Activated CD4-positive, CD25-positive, alpha-beta regulatory T cell treated with anti-CD3 and anti-CD28 coated beads, Interleukin-2, amount 50 U/mL, for 16 hours (primary cell): ENCODE measurements around the gene DYNC2LI1.

Experiments
- DNase-seq: peaks from one replicate; pipeline ENCODE4 v3.0.0-alpha.2; 2020; ENCODE audit warnings: low read depth, low spot score

The DYNC2LI1 gene

GRCh38 chr2:43846140-43846793, 72.4 kb downstream of the DYNC2LI1 start:
- DNase-seq: no peak

GRCh38 chr2:43848214-43848613, 74.4 kb downstream of the DYNC2LI1 start:
- DNase-seq: no peak

GRCh38 chr2:43851011-43851980, 77.5 kb downstream of the DYNC2LI1 start:
- DNase-seq: no peak

GRCh38 chr2:43852196-43852730, 78.4 kb downstream of the DYNC2LI1 start:
- no peak for DNase-seq

GRCh38 chr2:43853141-43854081, 79.6 kb downstream of the DYNC2LI1 start:
- no peak for DNase-seq

- DNase-seq: no peak
These were observed 80.8 kb downstream of the DYNC2LI1 start for GRCh38 chr2:43854671-43855070.

GRCh38 chr2:43855292-43855691, 81.5 kb downstream of the DYNC2LI1 start:
- DNase-seq: no peak
